Prostate gland (tissue), 2 donors: ENCODE data around the gene DTYMK. TPM values are rescaled to one million over a fixed set of nuclear protein-coding genes. Genes with fewer than 3 reads are reported as not detected.
A peak's percentile ranks its signal among the peaks of the same experiment; 100 is the strongest.
"Not testable (repeated sequence)": the region's sequence is repeated elsewhere in the genome, so short reads cannot be mapped to it uniquely, and the experiment has no call there.

Experiments
- DNase-seq: peaks from one replicate; pipeline ENCODE4 v3.0.0-alpha.2; 2019; ENCODE audit warnings: low spot score
- H3K27ac ChIP-seq, 2 donors: fragments of 200-600 bp; sonication (generic); 2 replicates each; pipeline ENCODE4 v1.5.1; 2017 to 2019
- H3K27me3 ChIP-seq: fragments of 200-600 bp; sonication (generic); replicated peaks from 2 replicates; pipeline ENCODE4 v1.5.1; 2019; ENCODE audit not compliant: insufficient read depth
- H3K36me3 ChIP-seq, 2 donors: fragments of 200-600 bp; sonication (generic); 1 replicate in 1 of 2; 2 replicates in 1 of 2; pipeline versions ENCODE4 v1.5.1 to v1.8.1; 2017 to 2019
- H3K4me1 ChIP-seq: fragments of 200-600 bp; sonication (generic); replicated peaks from 2 replicates; pipeline ENCODE4 v1.5.1; 2019
- H3K4me3 ChIP-seq, 2 donors: fragments of 200-600 bp; sonication (generic); 2 replicates each; pipeline ENCODE4 v1.5.1; 2017 to 2019
- H3K9me3 ChIP-seq: fragments of 200-600 bp; sonication (generic); 2 replicates; pipeline ENCODE4 v1.5.1; 2017
- CTCF ChIP-seq, 4 experiments: fragments of 200-600 bp in 2 of 4; fragments of 450-650 bp in 2 of 4; sonication (generic) in 2 of 4; IDR thresholded peaks; 1 replicate in 3 of 4; 2 replicates in 1 of 4; pipeline ENCODE4 v1.5.1; 2016 to 2019; ENCODE audit warnings: antibody characterized with exemption in 4 of 4, mild to moderate bottlenecking in 2 of 4, moderate library complexity in 2 of 4
- POLR2A ChIP-seq: fragments of 450-650 bp; IDR thresholded peaks from one replicate; pipeline ENCODE4 v1.6.1; 2016; ENCODE audit warnings: antibody characterized with exemption, mild to moderate bottlenecking
- POLR2AphosphoS5 ChIP-seq: sonication (generic); formaldehyde crosslinking; IDR thresholded peaks from one replicate; pipeline ENCODE4 v1.6.1; 2017; ENCODE audit warnings: antibody characterized with exemption
- WGBS: methylation state at CpG from one replicate; pipeline ENCODE4 v1.1.5; 2018; 5-methylcytosine and 5-hydroxymethylcytosine counted together
- intact Hi-C: fragments of 100-400 bp; cut with DNase I; formaldehyde crosslinking; loops from one replicate; pipeline ENCODE4 v1.14.2; 2022
- total RNA-seq, 2 donors: library from RNA; depleted of rRNA; stranded (reverse); fragments of >200 nt; gene quantifications; one replicate each; pipeline ENCODE4 v1.1.0, GENCODE V29; 2016

The DTYMK gene
- total RNA-seq, 2 donors from 2014 or later = 26.0 to 35.8 TPM

GRCh38 chr2:241665731-241666440 lies 20.7 kb downstream of the DTYMK start:
- TF ChIP-seq CTCF (IDR thresholded peaks at IDR 0.05) (no peak), POLR2AphosphoS5 (no peak), POLR2A (no peak)
- intact Hi-C loops = no loop called here
- no peak overlapping the region for H3K4me3 ChIP-seq
- no peak for DNase-seq
- H3K4me1 ChIP-seq = no peaks in the 10 kb centered on the region
- no peak overlapping the region for H3K27ac ChIP-seq
- H3K27me3 ChIP-seq = no peaks in the 10 kb centered on the region
- H3K36me3 ChIP-seq = peaks cover 0 to 11% of the 10 kb centered on the region in 2 donors
- no peaks in the 10 kb centered on the region for H3K9me3 ChIP-seq
- 86% methylated on average over 23 of the region's 23 CpGs for WGBS

- H3K4me3 ChIP-seq, DNase-seq, H3K4me1 ChIP-seq, H3K9me3 ChIP-seq, intact Hi-C loops, H3K36me3 ChIP-seq, H3K27me3 ChIP-seq: not testable (repeated sequence)
- peak overlapping the region in 1 of 2 donors; percentile 32 for H3K27ac ChIP-seq
- WGBS = 86% methylated on average over 24 of the region's 24 CpGs
Observed at GRCh38 chr2:241662731-241663130, 23.9 kb downstream of the DTYMK start.

- no peak for DNase-seq
- TF ChIP-seq POLR2A (no peak), POLR2AphosphoS5 (no peak), CTCF (IDR thresholded peaks at IDR 0.05) (no peak)
- no peaks in the 10 kb centered on the region for H3K27me3 ChIP-seq
- no peak overlapping the region for H3K27ac ChIP-seq
- no peaks in the 10 kb centered on the region for H3K9me3 ChIP-seq
- WGBS = 88% methylated on average over 14 of the region's 14 CpGs
- intact Hi-C loops = no loop called here
- H3K4me1 ChIP-seq = peaks cover 3% of the 10 kb centered on the region
- no peak overlapping the region for H3K4me3 ChIP-seq
- H3K36me3 ChIP-seq = no peaks in the 10 kb centered on the region
Observed at GRCh38 chr2:241660593-241661213, 25.9 kb downstream of the DTYMK start.

GRCh38 chr2:241659150-241659739 lies 27.4 kb downstream of the DTYMK start:
- TF ChIP-seq POLR2AphosphoS5 (peak; percentile 55), POLR2A (no peak), CTCF (IDR thresholded peaks at IDR 0.05) (peak in 3 of 4 experiments; percentile 40 to 68 (median 63))
- intact Hi-C loops = loop anchor here (5.0 kb wide), 1 partner anchor 807 kb away; no protein-coding TSS in a partner anchor
- peaks cover 3% of the 10 kb centered on the region for H3K4me1 ChIP-seq
- 50% methylated on average over 26 of the region's 26 CpGs for WGBS
- no peaks in the 10 kb centered on the region for H3K27me3 ChIP-seq
- no peaks in the 10 kb centered on the region for H3K9me3 ChIP-seq
- DNase-seq = peak; percentile 63
- peak overlapping the region in 1 of 2 donors; percentile 41 for H3K27ac ChIP-seq
- H3K36me3 ChIP-seq = peaks cover 7 to 10% of the 10 kb centered on the region in 2 donors
- H3K4me3 ChIP-seq = no peak overlapping the region

- intact Hi-C loops = loop anchor here (5.0 kb wide), 1 partner anchor 806 kb away; no protein-coding TSS in a partner anchor
- Histone ChIP-seq H3K27ac (peak overlapping the region in 1 of 2 donors; percentile 41), H3K4me1 (peaks cover 3% of the 10 kb centered on the region), H3K27me3 (no peaks in the 10 kb centered on the region), H3K4me3 (no peak overlapping the region), H3K9me3 (no peaks in the 10 kb centered on the region), H3K36me3 (peaks cover 7 to 10% of the 10 kb centered on the region in 2 donors)
- TF ChIP-seq POLR2AphosphoS5 = no peak
- TF ChIP-seq POLR2A = no peak
- TF ChIP-seq CTCF (IDR thresholded peaks at IDR 0.05) = no peak
- 62% methylated on average over 5 of the region's 5 CpGs for WGBS
- DNase-seq = no peak
Observed at GRCh38 chr2:241658296-241658695, 28.3 kb downstream of the DTYMK start.
